Neural cell (in vitro differentiated cells): ENCODE data around the gene RAI1. TPM values are rescaled to one million over a fixed set of nuclear protein-coding genes. Genes with fewer than 3 reads are reported as not detected.

Source experiments
- H2AFZ ChIP-seq: fragments of 200-600, 300-800 bp; sonication (generic), shearing (Covaris generic); 2 replicates; pipeline ENCODE4 v1.6.0; 2014; ENCODE audit warnings: low read depth, mild to moderate bottlenecking, antibody characterized with exemption, low read length, moderate library complexity
- H3F3A ChIP-seq: fragments of 200-600 bp; shearing (Covaris generic); 2 replicates; pipeline ENCODE4 v1.6.1; 2016; ENCODE audit warnings: mild to moderate bottlenecking, moderate library complexity, mixed read lengths, antibody characterized with exemption, low read length; ENCODE audit not compliant: insufficient read depth, poor library complexity, severe bottlenecking
- H3K27ac ChIP-seq: fragments of 200-600, 300-800 bp; sonication (generic), shearing (Covaris generic); 2 replicates; pipeline ENCODE4 v1.5.1; 2014; ENCODE audit warnings: mild to moderate bottlenecking, low read length, moderate library complexity
- H3K27me3 ChIP-seq: fragments of 300-800, 200-600 bp; sonication (generic), shearing (Covaris generic); 2 replicates; pipeline ENCODE4 v1.6.0; 2014; ENCODE audit warnings: mild to moderate bottlenecking, low read depth, low read length, moderate library complexity; ENCODE audit not compliant: insufficient read depth
- H3K36me3 ChIP-seq: fragments of 300-800, 200-600 bp; sonication (generic), shearing (Covaris generic); 2 replicates; pipeline ENCODE4 v1.5.1; 2014; ENCODE audit warnings: mild to moderate bottlenecking, antibody characterized with exemption, low read length, moderate library complexity; ENCODE audit not compliant: insufficient read depth
- H3K4me2 ChIP-seq: fragments of 300-800, 200-600 bp; sonication (generic), shearing (Covaris generic); 2 replicates; pipeline ENCODE4 v1.6.0; 2014; ENCODE audit warnings: mild to moderate bottlenecking, low read length
- H3K4me3 ChIP-seq: fragments of 300-800, 200-600 bp; sonication (generic), shearing (Covaris generic); 2 replicates; pipeline ENCODE4 v1.5.1; 2014; ENCODE audit warnings: mild to moderate bottlenecking, low read length, moderate library complexity
- H3K79me2 ChIP-seq: fragments of 200-600 bp; shearing (Covaris generic); replicated peaks from 2 replicates; pipeline ENCODE4 v1.6.0; 2014; ENCODE audit warnings: mild to moderate bottlenecking, low read length, moderate library complexity; ENCODE audit not compliant: insufficient read depth
- H3K9ac ChIP-seq: fragments of 300-800, 200-600 bp; sonication (generic), shearing (Covaris generic); 2 replicates; pipeline ENCODE4 v1.6.1; 2016; ENCODE audit warnings: mild to moderate bottlenecking, low read length, mixed read lengths
- H3K9me2 ChIP-seq: fragments of 200-600 bp; shearing (Covaris generic); 2 replicates; pipeline ENCODE4 v1.6.1; 2016; ENCODE audit warnings: mild to moderate bottlenecking, low read length, mixed read lengths; ENCODE audit not compliant: insufficient read depth
- H3K9me3 ChIP-seq: fragments of 200-600, 300-800 bp; sonication (generic), shearing (Covaris generic); 2 replicates; pipeline ENCODE4 v1.6.1; 2016; ENCODE audit warnings: mild to moderate bottlenecking, mixed run types, low read length, moderate library complexity, mixed read lengths
- H4K20me1 ChIP-seq: fragments of 200-600 bp; shearing (Covaris generic); 2 replicates; pipeline ENCODE4 v1.6.1; 2016; ENCODE audit warnings: mild to moderate bottlenecking, mixed run types; ENCODE audit not compliant: insufficient read depth
- EP300 ChIP-seq: fragments of 450-650 bp; conservative IDR thresholded peaks from 2 replicates; pipeline ENCODE4 v1.6.1; 2014; ENCODE audit warnings: antibody characterized with exemption, mild to moderate bottlenecking, moderate library complexity; ENCODE audit not compliant: poor library complexity, severe bottlenecking
- EZH2 ChIP-seq: fragments of 200-600, 300-800 bp; shearing (Covaris generic), sonication (generic); IDR thresholded peaks from 2 replicates; pipeline ENCODE4 v1.6.1; 2014; ENCODE audit warnings: antibody characterized with exemption, low read length, borderline replicate concordance, mild to moderate bottlenecking; ENCODE audit not compliant: insufficient read depth, poor library complexity, severe bottlenecking
- MXI1 ChIP-seq: fragments of 450-650 bp; conservative IDR thresholded peaks from 2 replicates; pipeline ENCODE4 v1.6.1; 2014; ENCODE audit warnings: antibody characterized with exemption, mild to moderate bottlenecking; ENCODE audit not compliant: poor library complexity, severe bottlenecking
- POLR2AphosphoS5 ChIP-seq: IDR thresholded peaks from 2 replicates; pipeline ENCODE4 v1.6.1; 2012
- RAD21 ChIP-seq: fragments of 450-650 bp; conservative IDR thresholded peaks from 2 replicates; pipeline ENCODE4 v1.6.1; 2014; ENCODE audit warnings: antibody characterized with exemption, mild to moderate bottlenecking, moderate library complexity
- SMC3 ChIP-seq: fragments of 450-650 bp; conservative IDR thresholded peaks from 2 replicates; pipeline ENCODE4 v1.6.1; 2014; ENCODE audit warnings: antibody characterized with exemption, mild to moderate bottlenecking, moderate library complexity; ENCODE audit not compliant: poor library complexity
- TAF1 ChIP-seq: IDR thresholded peaks from 2 replicates; pipeline ENCODE4 v1.6.1; 2012; ENCODE audit warnings: low read depth
- polyA plus RNA-seq: library from polyadenylated mRNA; depleted of rRNA; stranded (reverse); fragments of >200 nt; gene quantifications from 2 replicates; pipeline ENCODE4 v1.2.3, GENCODE V29; 2014
- TF ChIP-seq, protein P1 (sequence below): IDR thresholded peaks from 2 replicates; pipeline ENCODE4 v1.6.1; 2012; ENCODE audit warnings: borderline replicate concordance
- TF ChIP-seq, protein P2 (sequence below): fragments of 450-650 bp; IDR thresholded peaks from 2 replicates; pipeline ENCODE4 v1.5.1; 2014; ENCODE audit warnings: antibody characterized with exemption, mild to moderate bottlenecking, moderate library complexity; ENCODE audit not compliant: poor library complexity, severe bottlenecking

The RAI1 gene
- polyA plus RNA-seq, 1 donor from 2014 or later, result 16.9 TPM

GRCh38 chr17:17675925-17676534 is 5.2 kb upstream of the RAI1 start:
- Histone ChIP-seq H3K4me3 (no peak overlapping the region), H3F3A (no peaks in the 10 kb centered on the region), H4K20me1 (no peaks in the 10 kb centered on the region), H3K36me3 (no peaks in the 10 kb centered on the region), H3K9ac (no peak overlapping the region), H3K9me2 (no peaks in the 10 kb centered on the region), H3K27ac (no peak overlapping the region), H3K9me3 (no peaks in the 10 kb centered on the region), H3K79me2 (no peaks in the 10 kb centered on the region), H2AFZ (no peak overlapping the region), H3K4me2 (no peak overlapping the region), H3K27me3 (no peaks in the 10 kb centered on the region)
- TF ChIP-seq, protein P1, sequence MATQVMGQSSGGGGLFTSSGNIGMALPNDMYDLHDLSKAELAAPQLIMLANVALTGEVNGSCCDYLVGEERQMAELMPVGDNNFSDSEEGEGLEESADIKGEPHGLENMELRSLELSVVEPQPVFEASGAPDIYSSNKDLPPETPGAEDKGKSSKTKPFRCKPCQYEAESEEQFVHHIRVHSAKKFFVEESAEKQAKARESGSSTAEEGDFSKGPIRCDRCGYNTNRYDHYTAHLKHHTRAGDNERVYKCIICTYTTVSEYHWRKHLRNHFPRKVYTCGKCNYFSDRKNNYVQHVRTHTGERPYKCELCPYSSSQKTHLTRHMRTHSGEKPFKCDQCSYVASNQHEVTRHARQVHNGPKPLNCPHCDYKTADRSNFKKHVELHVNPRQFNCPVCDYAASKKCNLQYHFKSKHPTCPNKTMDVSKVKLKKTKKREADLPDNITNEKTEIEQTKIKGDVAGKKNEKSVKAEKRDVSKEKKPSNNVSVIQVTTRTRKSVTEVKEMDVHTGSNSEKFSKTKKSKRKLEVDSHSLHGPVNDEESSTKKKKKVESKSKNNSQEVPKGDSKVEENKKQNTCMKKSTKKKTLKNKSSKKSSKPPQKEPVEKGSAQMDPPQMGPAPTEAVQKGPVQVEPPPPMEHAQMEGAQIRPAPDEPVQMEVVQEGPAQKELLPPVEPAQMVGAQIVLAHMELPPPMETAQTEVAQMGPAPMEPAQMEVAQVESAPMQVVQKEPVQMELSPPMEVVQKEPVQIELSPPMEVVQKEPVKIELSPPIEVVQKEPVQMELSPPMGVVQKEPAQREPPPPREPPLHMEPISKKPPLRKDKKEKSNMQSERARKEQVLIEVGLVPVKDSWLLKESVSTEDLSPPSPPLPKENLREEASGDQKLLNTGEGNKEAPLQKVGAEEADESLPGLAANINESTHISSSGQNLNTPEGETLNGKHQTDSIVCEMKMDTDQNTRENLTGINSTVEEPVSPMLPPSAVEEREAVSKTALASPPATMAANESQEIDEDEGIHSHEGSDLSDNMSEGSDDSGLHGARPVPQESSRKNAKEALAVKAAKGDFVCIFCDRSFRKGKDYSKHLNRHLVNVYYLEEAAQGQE, result no peak
- TF ChIP-seq EZH2 (no peak), EP300 (no peak), TAF1 (no peak), SMC3 (no peak)
- TF ChIP-seq, protein P2, sequence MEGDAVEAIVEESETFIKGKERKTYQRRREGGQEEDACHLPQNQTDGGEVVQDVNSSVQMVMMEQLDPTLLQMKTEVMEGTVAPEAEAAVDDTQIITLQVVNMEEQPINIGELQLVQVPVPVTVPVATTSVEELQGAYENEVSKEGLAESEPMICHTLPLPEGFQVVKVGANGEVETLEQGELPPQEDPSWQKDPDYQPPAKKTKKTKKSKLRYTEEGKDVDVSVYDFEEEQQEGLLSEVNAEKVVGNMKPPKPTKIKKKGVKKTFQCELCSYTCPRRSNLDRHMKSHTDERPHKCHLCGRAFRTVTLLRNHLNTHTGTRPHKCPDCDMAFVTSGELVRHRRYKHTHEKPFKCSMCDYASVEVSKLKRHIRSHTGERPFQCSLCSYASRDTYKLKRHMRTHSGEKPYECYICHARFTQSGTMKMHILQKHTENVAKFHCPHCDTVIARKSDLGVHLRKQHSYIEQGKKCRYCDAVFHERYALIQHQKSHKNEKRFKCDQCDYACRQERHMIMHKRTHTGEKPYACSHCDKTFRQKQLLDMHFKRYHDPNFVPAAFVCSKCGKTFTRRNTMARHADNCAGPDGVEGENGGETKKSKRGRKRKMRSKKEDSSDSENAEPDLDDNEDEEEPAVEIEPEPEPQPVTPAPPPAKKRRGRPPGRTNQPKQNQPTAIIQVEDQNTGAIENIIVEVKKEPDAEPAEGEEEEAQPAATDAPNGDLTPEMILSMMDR, result no peak

- Histone ChIP-seq H3K36me3 (no peaks in the 10 kb centered on the region), H3K9me2 (no peaks in the 10 kb centered on the region), H3K27ac (no peak overlapping the region), H3K4me3 (no peak overlapping the region), H3K27me3 (no peaks in the 10 kb centered on the region), H4K20me1 (no peaks in the 10 kb centered on the region), H3K9ac (no peak overlapping the region), H3K79me2 (no peaks in the 10 kb centered on the region), H3F3A (no peaks in the 10 kb centered on the region), H2AFZ (no peak overlapping the region), H3K4me2 (no peak overlapping the region), H3K9me3 (no peaks in the 10 kb centered on the region)
- TF ChIP-seq POLR2AphosphoS5, result no peak
- TF ChIP-seq, protein P1, result no peak
- TF ChIP-seq SMC3, result no peak
- no peak for TF ChIP-seq EZH2
- TF ChIP-seq MXI1, result no peak
- no peak for TF ChIP-seq RAD21
- TF ChIP-seq EP300, result no peak
- no peak for TF ChIP-seq TAF1
- TF ChIP-seq, protein P2, result no peak
Observed at GRCh38 chr17:17676752-17677151, 4.5 kb upstream of the RAI1 start.
